GM12878 (cell line): ENCODE results near the gene PLBD1. TPM values are rescaled to one million over a fixed set of nuclear protein-coding genes. Genes with fewer than 3 reads are reported as not detected.

Experiments used
- ATAC-seq: fragments of 200-7000 bp; cut with Tn5 transposase; 3 replicates; pipeline ENCODE4 v1.9.1; 2020; ENCODE audit warnings: mild to moderate bottlenecking, moderate library complexity
- BruUV-seq: library from RNA; stranded (reverse); fragments of 400-500 nt; replicated peaks from 2 replicates; lab custom pipeline; 2021; lab: Mats Ljungman, UMichigan
- CTCF ChIA-PET: fragments of 300-600 bp; sonication (Branson Sonifier 250); formaldehyde crosslinking; extraction: SDS; loops from one replicate; lab custom pipeline; 2021; ENCODE audit warnings: inconsistent platforms; lab: Yijun Ruan, JAX
- POLR2A ChIA-PET: fragments of 350-600 bp; formaldehyde crosslinking; extraction: SDS; loops from one replicate; lab custom pipeline; 2021; ENCODE audit warnings: inconsistent platforms; lab: Charles Lee
- RAD21 ChIA-PET: fragments of 300-600 bp; sonication (Branson Sonifier 250); formaldehyde crosslinking; loops from one replicate; lab custom pipeline; 2023; ENCODE audit warnings: antibody characterized with exemption; ENCODE audit not compliant: unreplicated experiment; lab: Charles Lee
- SMC1A ChIA-PET: fragments of 300-600 bp; sonication (Branson Sonifier 250); formaldehyde crosslinking; loops from one replicate; lab custom pipeline; 2023; ENCODE audit not compliant: unreplicated experiment, uncharacterized antibody; lab: Charles Lee
- DNase-seq: peaks from one replicate; pipeline ENCODE4 v3.0.0-alpha.2; 2011; ENCODE audit warnings: low read depth, low spot score
- FAIRE-seq: peaks from 3 replicates; lab custom pipeline; 2011; peaks lifted over from hg19 to GRCh38; lab: Jason Lieb, UNC
- H2AFZ ChIP-seq: 2 replicates; pipeline ENCODE4 v1.6.0; 2011; ENCODE audit warnings: low read depth, low read length, control low read depth; ENCODE audit not compliant: control insufficient read depth
- H3K27ac ChIP-seq: 2 replicates; pipeline ENCODE4 v1.5.1; 2011; ENCODE audit warnings: control low read depth; ENCODE audit not compliant: control insufficient read depth, insufficient read depth
- H3K27me3 ChIP-seq, 2 experiments: replicated peaks in 1 of 2; 2 replicates each; pipeline versions ENCODE4 v1.6.0 to v1.6.1; 2011; ENCODE audit warnings: low read length in 1 of 2; ENCODE audit not compliant: control insufficient read depth in 2 of 2, insufficient read depth in 2 of 2
- H3K36me3 ChIP-seq, 2 experiments: 2 replicates each; pipeline ENCODE4 v1.5.1; 2011; ENCODE audit warnings: low read length in 1 of 2; ENCODE audit not compliant: control insufficient read depth in 2 of 2, insufficient read depth in 2 of 2
- H3K4me1 ChIP-seq: 2 replicates; pipeline ENCODE4 v1.6.1; 2011; ENCODE audit warnings: mild to moderate bottlenecking, low read length, moderate library complexity, mixed read lengths; ENCODE audit not compliant: control insufficient read depth, insufficient read depth
- H3K4me2 ChIP-seq: 2 replicates; pipeline ENCODE4 v1.6.0; 2011; ENCODE audit warnings: control low read depth; ENCODE audit not compliant: control insufficient read depth, insufficient read depth
- H3K4me3 ChIP-seq: fragments of 200-600 bp; sonication (generic); 2 replicates; pipeline ENCODE4 v1.5.1; 2016
- H3K79me2 ChIP-seq: 2 replicates; pipeline ENCODE4 v1.6.0; 2011; ENCODE audit warnings: low read length; ENCODE audit not compliant: control insufficient read depth, insufficient read depth
- H3K9ac ChIP-seq: 2 replicates; pipeline ENCODE4 v1.8.0; 2011; ENCODE audit warnings: low read length, control low read depth, mixed read lengths; ENCODE audit not compliant: control insufficient read depth, insufficient read depth
- H3K9me3 ChIP-seq: replicated peaks from 3 replicates; pipeline ENCODE4 v1.5.1; 2011; ENCODE audit warnings: mild to moderate bottlenecking, low read length; ENCODE audit not compliant: control insufficient read depth, insufficient read depth
- H4K20me1 ChIP-seq: 2 replicates; pipeline ENCODE4 v1.6.0; 2011; ENCODE audit not compliant: control insufficient read depth, insufficient read depth
- ATF7 ChIP-seq: fragments of 450-650 bp; IDR thresholded peaks from 2 replicates; pipeline ENCODE4 v1.6.1; 2016; ENCODE audit warnings: low read depth, mild to moderate bottlenecking
- BMI1 ChIP-seq: fragments of 450-650 bp; IDR thresholded peaks from 2 replicates; pipeline ENCODE4 v1.6.1; 2016; ENCODE audit warnings: mild to moderate bottlenecking, moderate library complexity, borderline replicate concordance
- FOS ChIP-seq: IDR thresholded peaks from 3 replicates; pipeline ENCODE4 v1.6.1; 2011; ENCODE audit warnings: borderline replicate concordance; ENCODE audit not compliant: insufficient read length; ENCODE audit errors: extremely low read depth
- FOXM1 ChIP-seq: IDR thresholded peaks from 2 replicates; pipeline ENCODE4 v1.6.1; 2012; ENCODE audit warnings: low read depth, mild to moderate bottlenecking, inconsistent platforms, low read length, moderate library complexity
- GATAD2B ChIP-seq: fragments of 450-650 bp; conservative IDR thresholded peaks from 2 replicates; pipeline ENCODE4 v1.6.1; 2017; ENCODE audit warnings: low read depth, mild to moderate bottlenecking, moderate library complexity
- HDAC6 ChIP-seq: fragments of 200-600 bp; sonication (generic); IDR thresholded peaks from one replicate; pipeline ENCODE4 v1.8.0; 2017; ENCODE audit warnings: antibody characterized with exemption; ENCODE audit not compliant: unreplicated experiment
- KLF5 ChIP-seq: fragments of 450-650 bp; IDR thresholded peaks from 2 replicates; pipeline ENCODE4 v1.6.1; 2014; ENCODE audit warnings: mild to moderate bottlenecking; ENCODE audit not compliant: partially characterized antibody
- POU2F2 ChIP-seq: IDR thresholded peaks from 3 replicates; pipeline ENCODE4 v1.6.1; 2011; ENCODE audit warnings: low read depth, mild to moderate bottlenecking, low read length, borderline replicate concordance
- RUNX3 ChIP-seq: IDR thresholded peaks from 2 replicates; pipeline ENCODE4 v1.6.1; 2012; ENCODE audit warnings: low read length, inconsistent platforms
- SMAD1 ChIP-seq: fragments of 450-650 bp; IDR thresholded peaks from 2 replicates; pipeline ENCODE4 v1.6.1; 2018; ENCODE audit warnings: mild to moderate bottlenecking, low read depth; ENCODE audit not compliant: partially characterized antibody
- SMARCA5 ChIP-seq: fragments of 450-650 bp; IDR thresholded peaks from 2 replicates; pipeline ENCODE4 v1.6.1; 2017; ENCODE audit warnings: mild to moderate bottlenecking
- TARDBP ChIP-seq: IDR thresholded peaks from 2 replicates; pipeline ENCODE4 v1.6.1; 2016; ENCODE audit warnings: borderline replicate concordance
- ZNF274 ChIP-seq: IDR thresholded peaks from one replicate; pipeline ENCODE4 v1.8.0; 2011; ENCODE audit not compliant: insufficient read length, insufficient read depth
- WGBS: methylation state at CpG from one replicate; pipeline ENCODE4 v1.1.6; 2016; ENCODE audit warnings: low lambda C conversion rate; ENCODE audit not compliant: insufficient replicate concordance, insufficient coverage; ENCODE audit errors: missing lambda C conversion rate; 5-methylcytosine and 5-hydroxymethylcytosine counted together
- in situ Hi-C: fragments of 300-500 bp; cut with MboI; formaldehyde crosslinking; loops from 9 replicates; pipeline ENCODE4 v1.14.3; 2018; ENCODE audit warnings: mixed read lengths
- intact Hi-C: fragments of 100-400 bp; cut with micrococcal nuclease; formaldehyde crosslinking; loops from one replicate; pipeline ENCODE4 v1.14.2; 2022; ENCODE audit not compliant: unreplicated experiment
- polyA plus RNA-seq, 11 experiments: library from polyadenylated mRNA; depleted of rRNA in 4 of 11; unstranded in 6 of 11; stranded (reverse) in 5 of 11; fragments of >200 nt; fragmentation: Nextera tagmentation in 4 of 11; fragmentation: Illumina TruSeq in 1 of 11; extraction: Ambion mirVana in 4 of 11; extraction: Trizol in 1 of 11; gene quantifications; 1 replicate in 1 of 11; 2 replicates in 10 of 11; pipeline versions ENCODE4 v1.2.1 to v1.2.3, GENCODE V29; 2011 to 2016; ENCODE audit warnings: inconsistent platforms in 2 of 11, missing spikeins in 2 of 11, low read depth in 1 of 11
- total RNA-seq, 4 experiments: library from RNA; depleted of rRNA in 3 of 4; stranded (reverse); fragments of >200 nt in 3 of 4; fragmentation: Illumina TruSeq in 1 of 4; extraction: Trizol in 1 of 4; gene quantifications; 2 replicates each; pipeline versions ENCODE4 v1.2.1 to v1.2.3, GENCODE V29; 2013 to 2021
- TF ChIP-seq, protein P1 (sequence below): fragments of 450-650 bp; IDR thresholded peaks from 2 replicates; pipeline ENCODE4 v1.6.1; 2017; ENCODE audit warnings: mild to moderate bottlenecking, low read depth, inconsistent platforms; ENCODE audit not compliant: poor library complexity, severe bottlenecking
- TF ChIP-seq, protein P2 (sequence below): IDR thresholded peaks from 2 replicates; pipeline ENCODE4 v1.6.1; 2012; ENCODE audit warnings: low read depth, low read length, improper control_type of control experiment
- TF ChIP-seq, protein P3 (sequence below): fragments of 450-650 bp; IDR thresholded peaks from 2 replicates; pipeline ENCODE4 v1.6.1; 2017; ENCODE audit warnings: borderline replicate concordance
- TF ChIP-seq, protein P4 (sequence below): fragments of 450-650 bp; IDR thresholded peaks from 2 replicates; pipeline ENCODE4 v1.6.1; 2016; ENCODE audit warnings: mild to moderate bottlenecking

Gene PLBD1
- total and polyA plus RNA-seq, 10 of the 15 experiments (the other 5 are each of a cell fraction or from before 2014, with no cell fraction given), result 0.19 to 0.54 (median 0.27) TPM; not detected in 1

DNA sequence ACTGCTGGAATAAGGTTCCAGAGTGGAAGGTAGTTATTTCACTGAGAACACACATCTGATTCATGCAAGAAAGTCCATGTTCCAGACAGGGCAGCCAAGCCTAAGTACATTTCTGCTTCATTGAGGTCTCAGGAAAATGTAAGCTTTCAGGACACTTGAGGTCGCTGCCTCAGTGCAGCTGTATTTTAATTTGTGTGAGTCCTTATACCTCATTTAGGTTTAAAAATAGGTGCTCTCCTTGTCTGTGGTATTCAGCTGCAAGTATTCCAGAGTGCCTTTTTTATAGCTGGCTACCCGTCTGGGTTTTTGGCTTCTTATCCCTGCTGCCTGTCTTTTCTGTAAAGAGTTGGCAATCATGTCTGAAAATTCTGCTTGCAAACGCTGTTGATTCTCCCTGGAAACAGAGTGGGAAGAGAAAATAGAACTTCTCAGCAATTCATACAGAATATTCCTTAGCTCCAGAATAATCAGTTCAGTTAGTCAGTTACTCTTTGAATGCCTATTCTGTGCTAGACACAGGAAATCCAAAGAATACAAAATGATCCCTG is 45.3 kb upstream of the PLBD1 start (continued):
- TF ChIP-seq, protein P1, sequence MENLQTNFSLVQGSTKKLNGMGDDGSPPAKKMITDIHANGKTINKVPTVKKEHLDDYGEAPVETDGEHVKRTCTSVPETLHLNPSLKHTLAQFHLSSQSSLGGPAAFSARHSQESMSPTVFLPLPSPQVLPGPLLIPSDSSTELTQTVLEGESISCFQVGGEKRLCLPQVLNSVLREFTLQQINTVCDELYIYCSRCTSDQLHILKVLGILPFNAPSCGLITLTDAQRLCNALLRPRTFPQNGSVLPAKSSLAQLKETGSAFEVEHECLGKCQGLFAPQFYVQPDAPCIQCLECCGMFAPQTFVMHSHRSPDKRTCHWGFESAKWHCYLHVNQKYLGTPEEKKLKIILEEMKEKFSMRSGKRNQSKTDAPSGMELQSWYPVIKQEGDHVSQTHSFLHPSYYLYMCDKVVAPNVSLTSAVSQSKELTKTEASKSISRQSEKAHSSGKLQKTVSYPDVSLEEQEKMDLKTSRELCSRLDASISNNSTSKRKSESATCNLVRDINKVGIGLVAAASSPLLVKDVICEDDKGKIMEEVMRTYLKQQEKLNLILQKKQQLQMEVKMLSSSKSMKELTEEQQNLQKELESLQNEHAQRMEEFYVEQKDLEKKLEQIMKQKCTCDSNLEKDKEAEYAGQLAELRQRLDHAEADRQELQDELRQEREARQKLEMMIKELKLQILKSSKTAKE, result no peak

DNA sequence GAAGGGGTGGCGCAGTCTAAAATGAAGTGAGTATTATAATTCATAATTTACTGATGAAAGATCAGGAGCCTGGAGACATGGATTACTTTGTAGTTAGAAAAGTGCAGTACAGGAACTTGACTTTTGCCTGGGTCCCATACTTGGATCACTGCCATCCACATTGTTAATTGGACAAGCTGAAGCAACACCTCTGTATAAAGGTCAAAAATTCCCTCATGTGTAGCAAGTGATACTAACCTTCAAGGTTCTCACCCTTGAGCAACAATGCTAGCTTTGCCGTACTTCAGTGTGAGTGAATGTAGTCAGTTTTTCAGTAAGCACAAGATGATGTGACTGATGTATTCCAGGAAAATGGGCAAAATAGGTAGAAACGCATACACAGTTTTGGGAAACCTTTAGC is 44.6 kb upstream of the PLBD1 start:
- RAD21 ChIA-PET, result interaction anchor here (1.5 to 2.5 kb wide), 2 partner anchors 137 to 158 kb away, joined by 4 to 9 read pairs; no protein-coding TSS in a partner anchor
- no peak overlapping the region for H3K4me3 ChIP-seq
- no peak overlapping the region for H3K9ac ChIP-seq
- no peaks in the 10 kb centered on the region for H3K27me3 ChIP-seq
- FAIRE-seq (no peak), DNase-seq (no peak), ATAC-seq (no peak)
- no peaks in the 10 kb centered on the region for H3K36me3 ChIP-seq
- H3K27ac ChIP-seq, result no peak overlapping the region
- POLR2A ChIA-PET, result interaction anchor here (1.0 kb wide), 2 partner anchors 77 to 159 kb away, joined by 3 read pairs; a partner anchor contains a TSS
- SMC1A ChIA-PET, result interaction anchor here (1.0 to 3.6 kb wide), 11 partner anchors 9 to 391 kb away, joined by 3 to 30 read pairs (median 5); partner anchors contain the start of gene ATF7IP
- H3K4me1 ChIP-seq, result peaks cover 27% of the 10 kb centered on the region
- in situ Hi-C loops (loop anchor here (10.0 kb wide), 1 partner anchor 343 kb away; no protein-coding TSS in a partner anchor), intact Hi-C loops (loop anchor here (5.0 to 10.0 kb wide), 3 partner anchors 35 to 343 kb away; partner anchors contain the start of gene ATF7IP)
- no peak overlapping the region for H2AFZ ChIP-seq
- no peaks in the 10 kb centered on the region for H4K20me1 ChIP-seq
- no peaks in the 10 kb centered on the region for H3K79me2 ChIP-seq
- H3K9me3 ChIP-seq, result peaks cover 18% of the 10 kb centered on the region
- WGBS, result 88% methylated on average over 3 of the region's 3 CpGs
- no TSS peak for BruUV-seq
- CTCF ChIA-PET, result interaction anchor here (0.6 to 2.3 kb wide), 5 partner anchors 17 to 426 kb away, joined by 3 to 12 read pairs (median 6); no protein-coding TSS in a partner anchor
- no peak overlapping the region for H3K4me2 ChIP-seq
- TF ChIP-seq TARDBP (no peak), ZNF274 (no peak), GATAD2B (no peak), SMARCA5 (no peak), SMAD1 (no peak), BMI1 (no peak), POU2F2 (no peak), ATF7 (no peak), RUNX3 (no peak), HDAC6 (no peak), FOXM1 (no peak), FOS (no peak), KLF5 (no peak)
- TF ChIP-seq, protein P2, sequence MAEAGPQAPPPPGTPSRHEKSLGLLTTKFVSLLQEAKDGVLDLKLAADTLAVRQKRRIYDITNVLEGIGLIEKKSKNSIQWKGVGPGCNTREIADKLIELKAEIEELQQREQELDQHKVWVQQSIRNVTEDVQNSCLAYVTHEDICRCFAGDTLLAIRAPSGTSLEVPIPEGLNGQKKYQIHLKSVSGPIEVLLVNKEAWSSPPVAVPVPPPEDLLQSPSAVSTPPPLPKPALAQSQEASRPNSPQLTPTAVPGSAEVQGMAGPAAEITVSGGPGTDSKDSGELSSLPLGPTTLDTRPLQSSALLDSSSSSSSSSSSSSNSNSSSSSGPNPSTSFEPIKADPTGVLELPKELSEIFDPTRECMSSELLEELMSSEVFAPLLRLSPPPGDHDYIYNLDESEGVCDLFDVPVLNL, result no peak
- TF ChIP-seq, protein P3, sequence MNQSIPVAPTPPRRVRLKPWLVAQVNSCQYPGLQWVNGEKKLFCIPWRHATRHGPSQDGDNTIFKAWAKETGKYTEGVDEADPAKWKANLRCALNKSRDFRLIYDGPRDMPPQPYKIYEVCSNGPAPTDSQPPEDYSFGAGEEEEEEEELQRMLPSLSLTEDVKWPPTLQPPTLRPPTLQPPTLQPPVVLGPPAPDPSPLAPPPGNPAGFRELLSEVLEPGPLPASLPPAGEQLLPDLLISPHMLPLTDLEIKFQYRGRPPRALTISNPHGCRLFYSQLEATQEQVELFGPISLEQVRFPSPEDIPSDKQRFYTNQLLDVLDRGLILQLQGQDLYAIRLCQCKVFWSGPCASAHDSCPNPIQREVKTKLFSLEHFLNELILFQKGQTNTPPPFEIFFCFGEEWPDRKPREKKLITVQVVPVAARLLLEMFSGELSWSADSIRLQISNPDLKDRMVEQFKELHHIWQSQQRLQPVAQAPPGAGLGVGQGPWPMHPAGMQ, result no peak
- TF ChIP-seq, protein P4, sequence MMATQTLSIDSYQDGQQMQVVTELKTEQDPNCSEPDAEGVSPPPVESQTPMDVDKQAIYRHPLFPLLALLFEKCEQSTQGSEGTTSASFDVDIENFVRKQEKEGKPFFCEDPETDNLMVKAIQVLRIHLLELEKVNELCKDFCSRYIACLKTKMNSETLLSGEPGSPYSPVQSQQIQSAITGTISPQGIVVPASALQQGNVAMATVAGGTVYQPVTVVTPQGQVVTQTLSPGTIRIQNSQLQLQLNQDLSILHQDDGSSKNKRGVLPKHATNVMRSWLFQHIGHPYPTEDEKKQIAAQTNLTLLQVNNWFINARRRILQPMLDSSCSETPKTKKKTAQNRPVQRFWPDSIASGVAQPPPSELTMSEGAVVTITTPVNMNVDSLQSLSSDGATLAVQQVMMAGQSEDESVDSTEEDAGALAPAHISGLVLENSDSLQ, result no peak
